Measurements from ENCODE around the gene TLCD4. TPM values are rescaled to one million over a fixed set of nuclear protein-coding genes. Genes with fewer than 3 reads are reported as not detected.

Gene TLCD4
- total and polyA plus RNA-seq, 2 of the 13 experiments (the other 11 are each of a cell fraction or from before 2014, with no cell fraction given), result 4.7 to 14.5 TPM

GRCh38 chr1:95068956-95069709, 48.0 kb upstream of the TLCD4 start (continued):
- no peak for TF ChIP-seq SRSF4 (IDR thresholded peaks at IDR 0.05; ENCODE audit: low read depth, low read length, poor library complexity, severe bottlenecking)
- no peak for TF ChIP-seq TP53 (CRISPR knock-in tag; conservative IDR thresholded peaks at IDR 0.05)
- no peak for TF ChIP-seq SMYD3 (CRISPR knock-in tag; IDR thresholded peaks at IDR 0.05)
- TF ChIP-seq PHF21A (CRISPR knock-in tag; IDR thresholded peaks at IDR 0.05), result peak; percentile 52
- no peak for TF ChIP-seq DDIT3 (CRISPR knock-in tag; IDR thresholded peaks at IDR 0.05)
- TF ChIP-seq ZMAT5 (CRISPR knock-in tag; IDR thresholded peaks at IDR 0.05; ENCODE audit: borderline replicate concordance, low read depth), result no peak
- no peak for TF ChIP-seq HNRNPL (IDR thresholded peaks at IDR 0.05; ENCODE audit: low read depth, low read length)
- no peak for TF ChIP-seq TRIM22 (IDR thresholded peaks at IDR 0.05)
- no peak for TF ChIP-seq ZNF232 (CRISPR knock-in tag; IDR thresholded peaks at IDR 0.05; ENCODE audit: borderline replicate concordance)
- TF ChIP-seq ATF7-NPFF (CRISPR knock-in tag; IDR thresholded peaks at IDR 0.05; ENCODE audit: low read depth), result no peak
- TF ChIP-seq MAX (IDR thresholded peaks at IDR 0.05), result peak; percentile 78
- no peak for TF ChIP-seq SP4 (CRISPR knock-in tag; IDR thresholded peaks at IDR 0.05)
- TF ChIP-seq CERS6 (CRISPR knock-in tag; IDR thresholded peaks at IDR 0.05), result no peak
- TF ChIP-seq MED1 (CRISPR knock-in tag; IDR thresholded peaks at IDR 0.05), result peak; percentile 53; the same call in 1 of the 2 replicates
- no peak for TF ChIP-seq NFYC (CRISPR knock-in tag; IDR thresholded peaks at IDR 0.05)
- TF ChIP-seq ZBTB43 (CRISPR knock-in tag; conservative IDR thresholded peaks at IDR 0.05), result 0 out of 2 replicates have a peak, but pooled peaks have one; percentile 47
